Upper lobe of left lung (tissue), 6 donors: ENCODE results near the gene RAI1. TPM values are rescaled to one million over a fixed set of nuclear protein-coding genes. Genes with fewer than 3 reads are reported as not detected.

ENCODE experiments used
- ATAC-seq, 2 donors: fragments of 200-7000 bp; cut with Tn5 transposase; one replicate each; pipeline ENCODE4 v1.9.1; 2022; ENCODE audit warnings: mild to moderate bottlenecking in 2 of 2, moderate library complexity in 2 of 2; ENCODE audit not compliant: low FRiP score in 2 of 2
- DNase-seq, 2 donors: peaks; one replicate each; pipeline ENCODE4 v3.0.0-alpha.2; 2019 to 2020
- H3K27ac ChIP-seq, 4 donors: fragments of 200-600 bp; sonication (generic); one replicate each; pipeline ENCODE4 v1.5.1; 2016 to 2019
- H3K27me3 ChIP-seq, 4 donors: fragments of 200-600 bp; sonication (generic); one replicate each; pipeline ENCODE4 v1.5.1; 2017 to 2019
- H3K36me3 ChIP-seq, 4 donors: fragments of 200-600 bp; sonication (generic); one replicate each; pipeline ENCODE4 v1.5.1; 2016 to 2019
- H3K4me1 ChIP-seq, 4 donors: fragments of 200-600 bp; sonication (generic); one replicate each; pipeline ENCODE4 v1.5.1; 2018 to 2019
- H3K4me3 ChIP-seq, 4 donors: fragments of 200-600 bp; sonication (generic); one replicate each; pipeline ENCODE4 v1.5.1; 2017 to 2019; ENCODE audit warnings: mild to moderate bottlenecking in 2 of 4, moderate library complexity in 1 of 4
- H3K9me3 ChIP-seq, 4 donors: fragments of 200-600 bp; sonication (generic); one replicate each; pipeline ENCODE4 v1.5.1; 2018 to 2019
- CTCF ChIP-seq, 6 experiments: fragments of 450-650 bp in 4 of 6; fragments of 200-600 bp in 2 of 6; sonication (generic) in 2 of 6; IDR thresholded peaks; one replicate each; pipeline ENCODE4 v1.5.1; 2016 to 2019; ENCODE audit warnings: antibody characterized with exemption in 6 of 6
- EP300 ChIP-seq, 4 donors: sonication (generic); formaldehyde crosslinking; IDR thresholded peaks; one replicate each; pipeline ENCODE4 v1.5.1; 2017; ENCODE audit warnings: antibody characterized with exemption in 4 of 4, control low read depth in 2 of 4
- POLR2A ChIP-seq, 4 donors: fragments of 450-650 bp; IDR thresholded peaks; one replicate each; pipeline ENCODE4 v1.5.1; 2016 to 2017; ENCODE audit warnings: antibody characterized with exemption in 4 of 4, mild to moderate bottlenecking in 2 of 4
- POLR2AphosphoS5 ChIP-seq, 2 donors: sonication (generic); formaldehyde crosslinking; IDR thresholded peaks; one replicate each; pipeline ENCODE4 v1.5.1; 2017; ENCODE audit warnings: antibody characterized with exemption in 2 of 2
- whole genome bisulfite sequencing, 2 donors: methylation state at CpG; one replicate each; pipeline ENCODE4 v1.1.5; 2017 to 2018; 5-methylcytosine and 5-hydroxymethylcytosine counted together
- total RNA-seq, 6 donors: library from RNA; depleted of rRNA in 4 of 6; stranded (reverse); fragments of >200 nt in 4 of 6; gene quantifications; one replicate each; pipeline versions ENCODE4 v1.1.0 to v1.2.1, GENCODE V29; 2016 to 2021
- donor health status: DM: no; HTN: no; CAD: no; lungs with moderate emphysema.
- donor health status: DM: no; HTN: yes; CAD: no; lungs with severe emphysema.

The RAI1 gene
- total RNA-seq, 6 donors from 2014 or later = 33.8 to 76.6 (median 41.2) TPM

DNA sequence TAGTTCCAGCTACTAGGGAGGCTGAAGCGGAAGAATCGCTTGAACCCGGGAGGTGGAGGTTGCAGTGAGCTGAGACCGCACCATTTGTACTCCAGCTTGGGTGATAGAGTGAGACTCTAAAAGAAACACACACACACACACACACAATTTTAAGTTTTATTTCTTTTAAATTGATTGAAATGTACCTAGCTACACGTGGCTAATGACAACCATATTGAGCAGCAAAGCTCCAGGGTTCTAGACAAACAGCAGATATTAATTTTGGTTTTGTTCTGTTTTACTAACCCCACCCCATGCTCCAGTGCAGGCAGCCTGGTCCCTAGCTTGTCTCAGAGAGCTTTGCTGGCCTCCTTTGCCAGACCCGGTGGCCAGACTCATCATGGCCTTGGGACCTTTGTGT lies 16.0 kb upstream of the RAI1 start:
- H3K4me1 ChIP-seq = peaks cover 0 to 8% (median 6%) of the 10 kb centered on the region in 4 donors
- no peaks in the 10 kb centered on the region for H3K27me3 ChIP-seq
- H3K36me3 ChIP-seq = no peaks in the 10 kb centered on the region
- WGBS, 2 donors = 71 to 87% methylated on average over 6 of the region's 6 CpGs
- DNase-seq (no peak), ATAC-seq (no peak)
- H3K9me3 ChIP-seq = no peaks in the 10 kb centered on the region
- TF ChIP-seq EP300 (IDR thresholded peaks at IDR 0.05) (no peak), POLR2AphosphoS5 (IDR thresholded peaks at IDR 0.05) (no peak), CTCF (IDR thresholded peaks at IDR 0.05) (no peak), POLR2A (IDR thresholded peaks at IDR 0.05) (no peak)
- H3K4me3 ChIP-seq = no peak overlapping the region
- H3K27ac ChIP-seq = no peak overlapping the region

DNA sequence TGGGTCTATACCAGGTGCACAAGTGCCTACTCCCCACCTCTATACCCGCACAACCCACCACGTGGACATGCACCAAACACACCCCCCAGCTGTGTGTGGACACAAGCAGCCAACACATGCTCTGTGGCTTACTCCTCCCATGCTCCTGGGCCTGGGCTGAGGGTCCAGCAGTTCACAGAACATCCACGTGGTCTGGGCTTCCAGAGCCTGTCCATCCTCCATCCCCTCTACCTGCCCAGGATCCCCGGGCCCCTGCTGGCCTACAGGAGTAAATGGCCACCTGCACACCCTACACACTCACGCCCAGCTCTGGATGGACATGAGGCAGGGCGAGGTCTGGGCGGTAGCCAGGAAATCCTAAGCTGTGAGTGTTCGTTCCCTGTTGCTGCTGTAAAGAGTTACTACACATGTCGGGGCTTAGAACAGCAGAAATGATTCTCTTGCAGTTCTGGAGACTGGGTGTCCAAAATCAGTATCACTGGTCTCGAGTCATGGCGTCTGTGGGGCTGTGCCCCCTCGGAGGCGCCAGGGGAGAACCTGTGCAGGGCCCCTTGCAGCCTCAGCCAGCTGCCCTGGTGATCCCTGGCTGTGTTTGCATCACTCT lies 15.0 kb upstream of the RAI1 start:
- Histone ChIP-seq H3K9me3 (no peaks in the 10 kb centered on the region), H3K36me3 (no peaks in the 10 kb centered on the region), H3K4me1 (peaks cover 0 to 8% (median 6%) of the 10 kb centered on the region in 4 donors), H3K27ac (no peak overlapping the region), H3K4me3 (no peak overlapping the region), H3K27me3 (no peaks in the 10 kb centered on the region)
- no peak for TF ChIP-seq POLR2AphosphoS5 (IDR thresholded peaks at IDR 0.05)
- TF ChIP-seq CTCF (IDR thresholded peaks at IDR 0.05) = no peak
- no peak for TF ChIP-seq POLR2A (IDR thresholded peaks at IDR 0.05)
- TF ChIP-seq EP300 (IDR thresholded peaks at IDR 0.05) = no peak
- WGBS, 2 donors = 59 to 84% methylated on average over 9 to 13 of the region's 13 CpGs
- peak in 1 of 2 donors; percentile 69 for DNase-seq
- ATAC-seq = no peak

- TF ChIP-seq CTCF (IDR thresholded peaks at IDR 0.05) (no peak), EP300 (IDR thresholded peaks at IDR 0.05) (no peak), POLR2A (IDR thresholded peaks at IDR 0.05) (no peak), POLR2AphosphoS5 (IDR thresholded peaks at IDR 0.05) (no peak)
- H3K27me3 ChIP-seq = no peaks in the 10 kb centered on the region
- DNase-seq = no peak
- H3K27ac ChIP-seq = no peak overlapping the region
- 80 to 93% methylated on average over 2 of the region's 2 CpGs for WGBS, 2 donors
- H3K36me3 ChIP-seq = no peaks in the 10 kb centered on the region
- peaks cover under 1 to 13% (median 9%) of the 10 kb centered on the region in 4 donors for H3K4me1 ChIP-seq
- H3K9me3 ChIP-seq = no peaks in the 10 kb centered on the region
- ATAC-seq = no peak
- H3K4me3 ChIP-seq = no peak overlapping the region
These were observed 14.0 kb upstream of the RAI1 start for GRCh38 chr17:17667231-17667630.

DNA sequence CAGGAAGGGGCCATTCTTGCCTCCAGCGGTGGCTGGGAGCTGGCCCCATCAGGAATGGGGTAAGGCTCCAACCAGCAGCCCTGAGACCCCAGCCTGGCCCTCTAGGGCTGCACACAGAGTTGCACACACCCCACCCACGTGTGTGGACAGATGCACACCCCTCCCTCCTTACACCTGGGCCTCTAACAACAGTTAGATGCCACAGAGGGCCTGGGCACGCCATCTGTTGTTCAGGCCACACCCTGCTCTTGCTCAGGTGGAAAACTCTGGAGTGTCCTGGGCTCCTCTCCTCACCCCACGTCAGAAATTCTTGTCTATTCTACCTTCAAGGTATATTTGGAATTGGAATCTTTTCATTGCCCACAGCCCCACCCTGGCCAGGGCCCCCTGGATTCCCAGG lies 13.3 kb upstream of the RAI1 start:
- H3K4me3 ChIP-seq = no peak overlapping the region
- 77 to 88% methylated on average over 2 to 4 of the region's 4 CpGs for WGBS, 2 donors
- no peak overlapping the region for H3K27ac ChIP-seq
- H3K36me3 ChIP-seq = no peaks in the 10 kb centered on the region
- TF ChIP-seq POLR2A (IDR thresholded peaks at IDR 0.05) (no peak), POLR2AphosphoS5 (IDR thresholded peaks at IDR 0.05) (no peak), EP300 (IDR thresholded peaks at IDR 0.05) (no peak)
- no peak for DNase-seq
- peaks cover 4 to 20% (median 10%) of the 10 kb centered on the region in 4 donors for H3K4me1 ChIP-seq
- no peaks in the 10 kb centered on the region for H3K27me3 ChIP-seq
- H3K9me3 ChIP-seq = no peaks in the 10 kb centered on the region
- no peak for ATAC-seq

DNA sequence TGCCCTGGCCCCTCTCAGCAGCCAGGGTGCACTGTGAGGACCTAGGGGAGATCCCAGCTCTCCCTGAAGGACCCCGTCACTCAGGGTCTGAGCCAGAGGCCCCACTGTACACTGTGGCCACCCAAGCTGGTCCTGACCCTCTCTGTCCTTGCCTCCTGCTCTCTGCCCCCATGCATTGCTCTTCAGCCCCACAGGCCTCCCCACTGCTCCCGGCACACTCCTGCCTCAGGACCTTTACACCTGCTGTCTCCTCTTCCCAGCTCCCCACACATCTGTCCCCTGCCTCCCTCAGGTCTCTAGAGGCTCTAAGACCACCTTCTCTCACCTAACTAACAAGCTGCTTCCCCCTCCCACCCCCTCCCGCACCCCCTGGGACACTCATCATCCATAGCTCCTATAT lies 12.9 kb upstream of the RAI1 start:
- Histone ChIP-seq H3K27ac (no peak overlapping the region), H3K36me3 (no peaks in the 10 kb centered on the region), H3K4me1 (peaks cover under 1 to 18% (median 9%) of the 10 kb centered on the region in 4 donors), H3K9me3 (no peaks in the 10 kb centered on the region), H3K4me3 (no peak overlapping the region), H3K27me3 (no peaks in the 10 kb centered on the region)
- WGBS, 2 donors = 84 to 90% methylated on average over 3 of the region's 3 CpGs
- DNase-seq = no peak
- ATAC-seq = no peak
- TF ChIP-seq POLR2AphosphoS5 (IDR thresholded peaks at IDR 0.05) (no peak), POLR2A (IDR thresholded peaks at IDR 0.05) (no peak), EP300 (IDR thresholded peaks at IDR 0.05) (no peak), CTCF (IDR thresholded peaks at IDR 0.05) (no peak)
